Left renal cortex interstitium (tissue), 4 donors: Measurements from ENCODE around the gene MYOG. TPM values are rescaled to one million over a fixed set of nuclear protein-coding genes. Genes with fewer than 3 reads are reported as not detected.

Experiments used
- DNase-seq, 4 donors: peaks; one replicate each; pipeline ENCODE4 v3.0.0-alpha.2; 2013; ENCODE audit warnings: low read depth in 4 of 4, low spot score in 2 of 4, missing footprints in 1 of 4
- polyA plus RNA-seq, 4 donors: library from polyadenylated mRNA; unstranded; fragments of 120-200 nt; gene quantifications; one replicate each; pipeline ENCODE4 v1.2.1, GENCODE V29; 2013; ENCODE audit not compliant: insufficient read length in 4 of 4

MYOG gene
- polyA plus RNA-seq, 4 donors, result 0.16 to 0.35 (median 0.20) TPM

DNA sequence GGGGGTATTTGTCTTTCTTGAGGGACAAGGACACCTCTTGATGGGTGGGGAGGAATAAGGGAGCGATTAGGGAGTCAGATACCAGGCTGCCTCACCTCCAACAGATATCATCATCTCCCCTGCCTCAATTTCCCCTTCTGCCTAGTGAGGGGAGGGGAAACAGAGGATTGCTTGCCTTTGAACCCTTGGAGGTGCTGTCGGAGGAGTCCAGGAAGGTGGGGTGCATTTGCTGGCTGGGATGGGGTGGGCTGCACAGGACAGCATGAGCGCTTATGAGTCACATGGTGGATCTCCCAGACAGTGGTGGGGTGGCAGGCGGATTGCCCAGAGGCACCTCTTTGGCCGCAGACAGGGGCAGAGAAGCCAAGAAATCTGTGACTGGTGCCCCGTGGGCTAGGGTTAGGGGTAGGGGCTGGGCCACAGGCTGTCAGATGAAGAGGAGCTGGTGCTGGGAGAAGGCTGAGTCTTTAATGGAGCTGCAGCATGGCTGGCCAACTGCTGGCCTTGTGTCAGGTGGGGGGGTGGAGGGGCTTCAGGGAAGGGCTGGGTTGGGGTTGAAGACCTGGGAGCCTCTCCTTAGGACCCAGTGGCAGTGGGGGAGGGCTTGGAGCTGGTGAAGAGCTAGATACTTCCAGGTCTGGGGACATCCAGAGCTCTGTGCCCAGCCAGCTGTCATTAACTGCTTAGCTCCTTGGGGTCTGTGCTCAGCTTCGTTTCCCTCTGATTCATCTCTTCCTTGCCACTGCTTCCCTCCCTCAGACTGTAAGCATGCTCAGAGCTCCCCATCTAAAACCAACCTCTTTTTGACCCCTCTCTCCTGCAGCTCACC, 34.7 kb upstream of the MYOG start:
- DNase-seq, result no peak

DNA sequence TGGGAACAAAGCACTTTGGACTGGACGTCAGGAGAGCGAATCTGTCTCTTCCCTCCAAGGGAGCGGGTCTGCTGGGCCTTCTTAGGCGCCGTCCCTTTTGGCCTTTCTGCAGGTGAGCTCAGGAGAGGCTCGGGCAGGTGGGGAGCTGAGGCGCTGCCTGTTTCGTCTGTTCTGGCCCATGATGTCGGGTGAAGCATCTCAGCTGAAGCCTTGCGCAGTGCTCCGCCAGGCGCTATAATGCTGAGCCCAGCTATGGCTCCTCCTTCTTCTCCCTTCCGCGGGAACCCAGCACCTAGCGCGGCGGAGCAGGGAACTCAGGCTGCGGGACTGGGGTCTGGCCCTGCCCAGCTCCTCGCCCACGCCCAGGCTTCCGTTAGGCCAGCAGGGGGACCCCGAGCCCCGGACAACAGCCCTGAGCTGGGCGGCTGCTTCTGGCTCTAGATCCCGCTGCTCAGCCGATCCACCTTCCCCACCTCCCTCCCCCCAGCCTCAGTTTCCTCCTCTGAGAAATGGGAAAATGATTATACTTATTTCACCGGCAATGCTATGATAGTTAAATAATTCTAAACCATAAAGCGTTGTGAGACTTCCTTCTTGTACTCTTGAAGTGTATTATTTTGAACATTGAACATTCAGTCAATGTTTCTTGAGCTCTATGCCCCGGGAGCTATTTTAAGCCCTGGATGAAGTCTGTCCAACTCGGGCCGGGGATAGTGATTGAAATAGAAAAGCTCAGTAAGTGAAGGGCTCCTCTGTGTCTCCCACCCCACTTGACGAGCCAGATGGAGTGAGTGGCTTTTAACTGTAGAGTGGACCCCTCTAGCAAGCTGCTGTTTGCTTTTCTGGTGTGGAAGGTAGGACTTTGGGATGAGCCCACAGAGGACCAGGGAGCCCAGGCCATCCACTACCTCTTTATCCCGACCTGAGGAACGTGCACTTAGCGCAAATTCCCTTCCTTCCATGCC, 32.1 kb upstream of the MYOG start:
- DNase-seq, result peak in 2 of 4 donors; percentile 47 to 69

DNA sequence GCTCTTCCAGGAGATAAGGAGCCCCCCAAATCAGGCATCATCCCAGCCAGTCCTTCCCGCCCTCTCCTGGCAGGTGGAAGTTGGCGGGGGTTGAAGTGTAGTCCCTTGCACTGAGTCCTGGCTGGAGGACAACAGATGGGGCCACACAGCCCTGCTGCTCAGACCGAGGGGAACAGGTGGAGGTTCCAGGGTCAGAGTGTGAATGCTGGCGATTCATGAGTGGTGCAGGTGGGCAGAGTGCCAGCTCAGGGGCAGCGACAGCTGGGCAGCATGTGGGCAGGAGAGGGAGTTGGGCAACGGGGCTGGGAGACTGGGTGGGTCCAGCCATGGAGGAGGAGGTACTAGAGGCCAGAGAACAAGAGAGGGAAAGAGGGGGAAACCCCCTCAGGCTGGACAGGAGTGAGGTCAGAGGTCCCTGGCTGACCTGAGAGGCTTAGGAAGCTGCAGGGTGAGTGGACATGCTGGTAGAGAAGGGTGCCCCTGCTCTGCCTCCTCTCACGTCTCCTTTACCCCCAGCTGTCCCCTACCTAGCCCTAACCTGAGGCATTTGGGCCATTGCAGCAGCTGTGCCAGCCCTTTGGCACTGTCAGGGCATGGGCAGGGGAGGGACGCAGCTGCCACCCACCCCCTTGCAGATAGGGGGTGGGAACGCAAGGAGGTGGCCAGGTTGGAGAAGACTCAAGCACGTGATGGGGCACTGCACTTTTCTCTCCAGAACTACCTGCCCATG, 30.4 kb upstream of the MYOG start:
- no peak for DNase-seq

DNA sequence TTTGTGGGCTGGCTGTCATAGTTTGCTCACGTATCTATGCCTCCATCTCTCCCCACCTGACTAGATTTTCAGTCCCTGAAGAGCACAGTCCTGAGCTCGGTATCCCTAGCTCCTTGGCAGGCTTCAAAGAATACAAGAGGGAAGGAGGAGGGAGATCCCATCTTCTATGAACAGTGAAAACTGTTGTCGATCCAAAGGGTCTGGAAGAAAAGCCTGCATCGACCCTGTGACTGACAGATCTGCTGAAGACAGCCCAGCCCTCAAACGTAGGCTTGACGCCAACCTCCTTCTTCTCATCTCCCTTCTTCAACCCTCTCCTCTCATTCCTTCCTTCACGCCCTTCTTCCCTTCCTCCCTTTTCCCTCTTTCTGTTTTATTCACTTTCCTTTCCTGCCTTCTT, 28.4 kb upstream of the MYOG start:
- no peak for DNase-seq

DNA sequence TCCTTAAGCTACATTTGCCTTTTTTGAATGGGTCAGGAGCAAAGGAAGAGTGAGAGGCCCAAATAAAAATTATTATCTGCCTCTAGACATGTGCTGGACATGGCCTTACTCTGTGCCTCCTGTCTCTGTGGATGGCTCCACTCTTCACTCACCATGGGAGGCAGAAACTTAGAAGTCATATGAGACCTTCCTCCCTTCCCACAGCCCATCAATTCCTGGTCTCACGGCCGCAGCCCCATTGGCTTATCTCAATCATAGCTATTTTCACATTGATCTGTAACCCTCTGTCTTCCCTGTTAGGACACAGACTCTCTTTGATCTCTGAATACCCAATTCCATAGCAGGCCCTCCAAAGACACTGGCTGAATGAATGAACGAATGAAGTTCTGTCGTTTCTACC, 27.5 kb upstream of the MYOG start:
- no peak for DNase-seq

DNA sequence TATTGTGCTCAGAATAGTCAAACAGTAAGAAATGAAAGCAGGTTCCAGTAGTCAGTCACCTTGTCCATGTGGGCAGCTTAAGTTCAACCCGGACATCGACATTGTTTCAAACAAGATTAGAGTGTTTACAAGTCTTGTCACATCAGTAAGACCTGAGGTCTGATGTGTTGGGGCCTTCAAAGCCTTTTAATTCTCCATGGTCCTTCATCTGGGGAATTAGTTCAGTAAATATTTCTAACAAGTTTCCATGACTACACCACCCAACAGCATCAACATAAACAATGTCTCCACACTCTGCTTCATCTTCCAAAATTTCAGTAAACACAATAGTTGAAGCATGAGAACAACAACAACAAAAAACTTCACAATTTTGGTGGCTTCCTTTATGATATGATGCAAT, 26.7 kb upstream of the MYOG start:
- no peak for DNase-seq

DNA sequence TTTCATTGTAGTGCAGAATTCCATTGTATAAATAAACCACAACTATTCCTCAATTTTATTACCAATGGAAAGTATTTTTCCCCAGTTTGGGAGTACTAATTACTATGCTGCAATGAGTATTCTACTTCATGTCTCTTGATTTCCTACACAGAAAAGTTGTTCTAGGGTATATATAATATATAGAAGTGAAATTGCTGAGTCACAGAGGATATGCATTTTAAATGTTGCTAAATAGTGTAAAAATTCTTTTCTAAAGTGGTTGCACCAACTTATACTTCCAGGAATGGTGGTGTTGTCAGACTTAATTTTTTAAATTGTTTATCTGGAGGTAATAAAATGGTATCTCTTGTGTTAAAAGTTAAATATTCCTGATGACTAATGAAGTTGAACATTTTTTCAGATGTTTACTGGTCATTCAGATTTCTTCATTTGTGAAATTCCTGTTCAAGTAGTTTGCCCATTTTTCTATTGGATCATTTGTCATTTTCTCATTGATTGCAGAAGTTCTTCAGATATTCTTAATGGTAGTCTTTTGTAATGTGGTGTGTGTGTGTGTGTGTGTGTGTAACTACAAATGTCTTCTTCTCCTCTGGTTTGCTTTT, 19.1 kb upstream of the MYOG start:
- DNase-seq, result no peak

DNA sequence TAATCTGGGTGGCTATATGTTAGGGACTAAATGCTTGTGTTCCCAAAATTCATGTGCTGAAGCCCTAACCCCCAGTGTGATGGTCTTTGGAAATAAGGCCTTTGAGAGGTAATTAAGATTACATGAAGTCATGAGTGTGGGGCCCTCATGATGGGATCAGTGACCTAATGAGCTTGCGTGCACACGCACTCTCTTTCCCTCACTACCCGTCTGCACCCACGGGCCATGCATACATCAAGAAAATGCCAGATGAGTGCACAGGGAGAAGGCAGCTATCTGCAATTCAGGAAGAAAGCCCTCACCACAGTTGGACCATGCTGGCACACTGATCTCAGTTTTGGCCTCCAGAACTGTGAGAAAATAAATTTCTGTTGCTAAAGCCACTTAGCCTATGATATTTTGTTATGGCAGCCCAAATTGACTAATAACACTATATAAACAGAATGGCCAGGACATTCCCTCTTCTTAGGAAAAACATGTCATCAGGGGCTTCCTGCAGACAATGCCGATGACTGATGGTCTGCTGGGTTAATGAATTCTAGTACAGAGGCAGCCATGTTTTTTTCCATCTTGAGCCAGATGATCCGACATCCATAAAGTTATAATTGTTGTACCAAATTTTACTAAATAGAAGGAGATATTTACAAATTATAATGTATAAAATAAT, 18.1 kb upstream of the MYOG start:
- no peak for DNase-seq

DNA sequence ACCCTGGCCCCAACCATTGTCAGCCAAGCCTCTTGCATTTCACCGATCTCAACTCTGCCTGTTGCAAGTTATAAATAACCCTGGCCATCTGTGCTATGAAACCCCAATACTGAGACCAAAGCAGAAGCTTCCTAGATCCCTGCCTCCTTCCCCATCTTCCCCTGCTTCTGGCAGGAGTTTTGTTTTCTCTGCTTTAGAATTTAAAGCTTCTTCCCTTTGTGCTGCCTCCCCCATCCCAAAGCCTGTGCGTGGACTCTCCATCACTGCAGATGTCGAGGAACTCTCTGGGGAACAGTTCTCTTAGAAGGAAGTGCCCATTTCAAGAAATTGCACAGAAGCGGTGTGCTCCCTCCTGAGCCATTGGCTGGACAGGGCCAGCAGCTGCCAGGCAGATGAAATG, 17.4 kb upstream of the MYOG start:
- no peak for DNase-seq

DNA sequence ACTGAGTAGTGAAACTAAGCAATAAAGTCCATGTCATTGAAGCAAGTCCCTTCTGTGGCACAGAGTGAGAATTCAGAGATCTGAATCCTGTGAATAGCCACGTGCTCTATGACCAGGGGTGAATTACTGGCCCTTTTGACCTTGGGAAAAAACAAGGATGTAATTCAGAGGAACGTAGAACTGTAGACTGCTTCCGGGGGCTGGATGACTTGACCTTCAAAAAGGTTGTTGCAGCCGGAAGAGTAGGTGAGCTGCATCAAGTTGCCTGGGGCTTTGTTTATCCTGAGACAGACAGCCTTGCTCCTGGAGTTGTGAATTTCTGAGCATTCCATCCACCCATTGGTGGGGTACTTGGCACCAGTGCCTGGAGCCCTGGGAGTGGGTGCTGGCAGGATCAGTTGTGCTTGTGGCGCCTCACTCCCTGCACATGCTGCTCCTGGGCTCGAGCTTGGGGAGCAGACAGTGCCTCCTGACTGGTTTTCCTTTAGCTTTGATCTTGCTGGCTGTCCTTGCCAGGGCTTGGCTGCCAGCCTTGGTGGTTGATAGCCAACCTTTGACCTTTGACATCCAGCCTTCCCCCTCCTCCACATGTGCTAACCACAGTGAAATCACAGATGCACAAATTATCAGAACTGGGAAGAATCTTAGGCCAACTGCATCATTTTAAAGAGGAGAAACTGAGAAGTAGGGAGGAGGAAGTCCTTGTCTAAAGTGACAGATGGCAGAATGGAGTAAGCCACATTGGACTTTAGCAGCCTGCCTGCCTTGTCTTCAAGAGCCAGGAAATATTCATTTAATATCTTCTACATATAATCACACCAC, 16.2 kb upstream of the MYOG start:
- no peak for DNase-seq

DNA sequence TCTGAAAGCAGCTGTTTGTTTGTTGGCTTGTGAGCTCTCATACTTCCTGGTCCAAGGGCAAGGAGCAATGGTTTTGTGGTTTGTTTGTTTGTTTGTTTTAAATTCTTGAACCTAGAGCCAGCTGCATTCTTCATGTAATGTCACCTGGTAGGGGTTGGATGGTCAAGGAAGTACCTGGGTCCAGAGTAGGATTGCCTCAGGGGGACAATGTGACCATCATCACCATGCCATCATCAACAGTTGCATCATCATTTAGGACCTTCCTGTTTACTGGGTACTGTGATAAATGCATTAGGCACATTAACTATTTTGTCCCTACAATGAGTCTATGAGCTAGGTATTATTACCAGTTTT, 14.7 kb upstream of the MYOG start:
- no peak for DNase-seq

DNA sequence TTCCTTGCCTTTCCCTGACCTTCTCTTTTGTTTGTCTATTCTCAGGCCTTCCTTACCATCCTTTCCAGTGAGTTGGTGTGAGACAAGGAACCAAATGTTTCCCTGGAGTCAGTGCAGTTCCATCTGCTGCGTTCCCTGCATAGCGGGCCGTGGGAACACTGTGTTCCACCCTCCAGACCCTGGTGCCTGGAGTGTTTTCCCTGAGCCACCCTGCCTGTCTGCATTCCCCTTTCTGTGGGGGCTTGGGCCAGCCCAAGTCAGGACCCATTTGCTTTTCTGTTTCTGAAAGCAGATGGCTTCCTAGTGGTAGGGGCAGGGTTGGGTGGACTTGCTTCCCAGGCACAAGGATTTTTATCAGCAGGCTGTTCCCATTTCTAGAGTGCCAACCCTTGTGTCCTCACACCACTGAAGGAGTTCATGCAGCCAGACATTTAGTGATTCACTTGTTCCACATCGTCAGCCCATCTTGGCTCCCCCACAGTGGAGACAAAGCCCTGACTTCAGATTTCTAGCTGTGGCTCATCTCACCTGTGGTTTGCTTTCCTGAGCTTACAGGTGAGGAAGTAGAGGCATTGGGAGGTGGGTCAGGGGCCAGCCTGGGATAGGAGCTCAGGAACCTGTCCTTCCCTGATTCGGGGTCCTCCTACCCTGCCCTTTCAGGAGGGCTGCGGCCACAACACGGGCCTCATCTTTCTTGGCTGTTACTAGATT, 14.1 kb upstream of the MYOG start:
- DNase-seq, result no peak

DNA sequence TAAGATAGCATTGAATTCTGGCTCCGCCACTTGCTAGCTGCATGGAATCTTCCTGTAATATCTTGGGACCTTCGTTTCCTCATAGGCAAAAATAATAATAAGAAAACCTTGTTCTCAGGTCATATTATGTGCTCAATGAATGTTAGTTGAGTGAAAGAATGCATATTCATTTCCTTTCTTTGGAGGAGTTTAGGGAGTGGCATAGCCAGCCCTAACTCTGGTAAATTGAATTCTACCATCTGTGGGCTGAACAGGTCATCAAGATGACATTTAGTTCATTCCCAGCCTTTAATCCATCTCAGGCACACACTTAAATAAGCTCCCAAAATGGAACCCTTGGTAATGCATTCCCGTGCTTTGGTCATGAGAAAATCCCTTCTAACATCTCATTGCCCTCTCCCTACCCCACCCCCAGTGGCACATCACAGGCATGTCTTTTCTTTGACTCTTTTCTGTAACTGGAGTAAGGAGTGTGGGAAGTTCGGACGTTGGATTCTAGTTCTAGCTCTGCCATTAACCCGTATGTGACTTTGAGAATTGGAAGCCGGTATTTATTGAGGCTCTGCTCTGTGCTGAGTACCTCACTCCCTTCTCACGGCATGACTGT, 13.2 kb upstream of the MYOG start:
- no peak for DNase-seq

DNA sequence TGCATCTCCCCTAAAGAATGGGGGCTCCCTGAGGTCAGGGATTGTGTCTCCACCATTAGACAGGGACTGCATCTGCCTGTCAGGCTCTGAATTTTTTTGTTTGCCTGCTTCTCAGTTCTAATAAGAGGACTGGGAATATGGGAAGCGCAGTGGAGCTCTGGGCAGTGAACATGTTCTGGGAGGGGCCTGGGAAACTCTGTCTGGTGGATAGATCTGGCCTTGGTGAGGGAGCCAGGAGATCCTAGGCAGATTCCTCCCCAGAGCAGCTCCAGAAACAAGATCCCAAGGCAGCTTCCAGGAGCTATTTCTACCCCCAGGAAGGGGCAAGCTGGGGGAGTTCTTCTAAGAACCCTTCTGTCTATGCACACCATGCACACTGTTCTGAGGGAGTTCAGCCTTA, 12.6 kb upstream of the MYOG start:
- no peak for DNase-seq

DNA sequence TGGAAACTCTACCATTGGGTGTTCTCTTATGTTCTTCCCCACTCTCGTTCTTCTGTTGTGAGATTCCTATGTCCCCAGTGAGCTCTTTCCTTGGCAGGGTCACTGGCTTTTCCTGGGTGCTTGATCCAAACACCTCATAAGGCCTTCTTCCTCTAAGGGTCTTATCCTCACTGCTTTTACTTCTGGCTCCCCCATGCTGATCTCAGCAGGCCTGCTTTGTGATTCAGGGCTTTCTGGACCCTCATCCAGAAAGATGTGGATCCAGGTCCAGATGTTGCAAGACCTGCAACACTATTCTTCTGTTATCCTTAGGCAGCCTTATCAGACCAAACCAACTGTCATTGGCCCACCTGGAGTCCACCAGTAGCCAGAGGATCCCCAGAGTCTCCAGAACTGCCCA, 11.2 kb upstream of the MYOG start:
- no peak for DNase-seq

DNA sequence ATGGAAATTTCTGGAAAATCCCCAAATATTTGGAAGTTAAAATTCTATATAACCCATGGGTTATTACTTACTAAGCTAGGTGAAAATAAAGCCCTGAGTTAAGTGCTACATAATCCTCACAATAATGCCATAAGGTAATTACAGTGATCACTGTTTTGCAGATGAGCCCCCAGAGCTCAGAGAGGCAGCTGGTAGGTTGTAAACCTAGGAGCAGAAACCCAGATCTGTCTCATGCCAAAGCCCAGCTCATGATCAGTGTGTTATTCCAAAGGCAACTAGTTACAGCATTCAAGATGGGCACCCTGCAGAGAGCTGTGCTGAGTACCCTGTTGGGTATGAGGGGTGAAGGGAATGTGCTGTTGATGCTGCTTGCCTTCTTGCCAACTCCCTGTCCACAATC, 10.8 kb upstream of the MYOG start:
- no peak for DNase-seq

DNA sequence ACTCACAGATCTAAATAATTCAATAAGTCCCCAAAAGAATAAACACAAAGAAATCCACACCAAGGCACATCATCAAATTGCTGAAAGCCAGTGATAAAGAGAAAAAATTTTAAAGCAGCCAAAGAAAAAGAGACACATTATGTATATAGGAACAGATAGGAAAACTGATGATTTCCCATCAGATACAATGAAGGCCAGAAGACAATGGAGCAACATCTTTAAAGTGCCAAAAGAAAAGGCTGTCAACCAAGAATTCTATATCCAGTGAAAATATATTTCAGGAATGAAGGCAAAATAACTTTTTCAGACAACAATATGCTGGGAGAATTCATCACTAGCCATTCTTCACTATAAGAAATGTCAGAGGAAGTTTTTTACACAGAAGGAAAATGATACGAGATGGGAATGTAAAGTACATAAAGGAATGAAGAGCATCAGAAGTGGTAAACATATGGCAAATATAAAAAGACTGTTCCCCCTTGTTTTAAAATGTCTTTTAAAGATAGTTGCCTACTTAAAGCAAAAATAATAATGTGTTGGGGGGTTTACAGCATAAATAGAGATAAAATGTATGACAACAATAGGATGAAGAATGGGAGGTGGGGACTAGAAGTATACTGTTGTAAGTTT, 9.4 kb upstream of the MYOG start:
- no peak for DNase-seq
